HepG2 (cell line): Measurements from ENCODE around the gene RRAD. TPM values are rescaled to one million over a fixed set of nuclear protein-coding genes. Genes with fewer than 3 reads are reported as not detected.

ENCODE experiments used
- ATAC-seq: fragments of 200-7000 bp; cut with Tn5 transposase; 3 replicates; pipeline ENCODE4 v1.9.1; 2020; ENCODE audit warnings: mild to moderate bottlenecking, moderate library complexity
- BruUV-seq: library from RNA; stranded (reverse); fragments of 400-500 nt; replicated peaks from 2 replicates; lab custom pipeline; 2021; lab: Mats Ljungman, UMichigan
- CTCF ChIA-PET: fragments of 300-600 bp; formaldehyde crosslinking; extraction: SDS; loops from one replicate; lab custom pipeline; 2021; ENCODE audit warnings: low total read pairs, inconsistent platforms, low intra/inter-chr PET ratio; lab: Yijun Ruan, JAX
- POLR2A ChIA-PET: fragments of 350-600 bp; sonication (Branson Sonifier 250); formaldehyde crosslinking; loops from one replicate; lab custom pipeline; 2020; ENCODE audit warnings: antibody characterized with exemption, inconsistent platforms; lab: Yijun Ruan, JAX
- DNase-seq: peaks from one replicate; pipeline ENCODE4 v3.0.0-alpha.2; 2015; ENCODE audit warnings: low spot score
- FAIRE-seq: peaks from 3 replicates; lab custom pipeline; 2011; peaks lifted over from hg19 to GRCh38; lab: Jason Lieb, UNC
- H2AFZ ChIP-seq: one replicate; pipeline ENCODE4 v1.6.1; 2011; ENCODE audit warnings: low read length, inconsistent platforms
- H3K27ac ChIP-seq: fragments of 300-600 bp; 3 replicates; pipeline ENCODE4 v1.8.0; 2011; ENCODE audit warnings: mixed run types, mild to moderate bottlenecking, mixed read lengths, low read length, inconsistent platforms; ENCODE audit not compliant: insufficient read depth; ENCODE audit errors: extremely low read length
- H3K27me3 ChIP-seq, 2 experiments: fragments of 200-600 bp in 1 of 2; 2 replicates in 1 of 2; 3 replicates in 1 of 2; pipeline versions ENCODE4 v1.6.0 to v1.8.0; 2011; ENCODE audit warnings: low read length in 2 of 2, mild to moderate bottlenecking in 2 of 2, moderate library complexity in 2 of 2, inconsistent platforms in 1 of 2; ENCODE audit not compliant: insufficient read depth in 2 of 2, control insufficient read depth in 1 of 2
- H3K36me3 ChIP-seq, 2 experiments: fragments of 200-600 bp in 1 of 2; replicated peaks in 1 of 2; 2 replicates in 1 of 2; 3 replicates in 1 of 2; pipeline versions ENCODE4 v1.5.1 to v1.8.0; 2011; ENCODE audit warnings: low read length in 2 of 2, inconsistent platforms in 1 of 2; ENCODE audit not compliant: insufficient read depth in 2 of 2, control insufficient read depth in 1 of 2
- H3K4me1 ChIP-seq: 2 replicates; pipeline ENCODE4 v1.5.1; 2012; ENCODE audit warnings: low read length, inconsistent platforms; ENCODE audit not compliant: insufficient read depth
- H3K4me2 ChIP-seq: 2 replicates; pipeline ENCODE4 v1.6.0; 2011; ENCODE audit warnings: low read depth, low read length, inconsistent platforms
- H3K4me3 ChIP-seq, 3 experiments: fragments of 200-600 bp in 1 of 3; sonication (generic), shearing (Covaris generic) in 1 of 3; replicated peaks in 1 of 3; 2 replicates each; pipeline ENCODE4 v1.5.1; 2011 to 2016; ENCODE audit warnings: low read length in 3 of 3, inconsistent platforms in 2 of 3, low read depth in 2 of 3, mild to moderate bottlenecking in 2 of 3, control low read depth in 1 of 3, mixed read lengths in 1 of 3; ENCODE audit not compliant: insufficient read depth in 1 of 3
- H3K79me2 ChIP-seq: one replicate; pipeline ENCODE4 v1.6.1; 2011; ENCODE audit warnings: low read length, inconsistent platforms; ENCODE audit not compliant: insufficient read depth
- H3K9ac ChIP-seq: 2 replicates; pipeline ENCODE4 v1.6.0; 2011; ENCODE audit warnings: mild to moderate bottlenecking, low read depth, low read length, inconsistent platforms; ENCODE audit not compliant: insufficient read depth
- H3K9me3 ChIP-seq: 2 replicates; pipeline ENCODE4 v1.5.1; 2012; ENCODE audit warnings: mild to moderate bottlenecking, low read length
- H4K20me1 ChIP-seq: 2 replicates; pipeline ENCODE4 v1.6.0; 2011; ENCODE audit warnings: inconsistent platforms, mild to moderate bottlenecking, low read length, moderate library complexity; ENCODE audit not compliant: insufficient read depth
- BCLAF1 ChIP-seq: fragments of 450-650 bp; IDR thresholded peaks from 2 replicates; pipeline ENCODE4 v1.6.1; 2017; ENCODE audit warnings: mild to moderate bottlenecking
- FOSL2 ChIP-seq: sonication (generic); formaldehyde crosslinking; IDR thresholded peaks from 2 replicates; pipeline ENCODE4 v1.4.0; 2020; ENCODE audit warnings: missing genetic modification reagents
- HDAC1 ChIP-seq: sonication (generic); formaldehyde crosslinking; IDR thresholded peaks from 2 replicates; pipeline ENCODE4 v1.5.1; 2020; ENCODE audit warnings: mild to moderate bottlenecking, missing genetic modification reagents
- HNF4G ChIP-seq, 2 experiments: sonication (generic) in 1 of 2; formaldehyde crosslinking in 1 of 2; IDR thresholded peaks; 2 replicates each; pipeline versions ENCODE4 v1.4.0 to v1.6.1; 2011 to 2020; ENCODE audit warnings: borderline replicate concordance in 2 of 2, low read depth in 2 of 2, mild to moderate bottlenecking in 2 of 2, low read length in 1 of 2, missing genetic modification reagents in 1 of 2, moderate library complexity in 1 of 2
- HOXD1 ChIP-seq: sonication (generic); formaldehyde crosslinking; IDR thresholded peaks from 2 replicates; pipeline ENCODE4 v1.5.0; 2020; ENCODE audit warnings: missing genetic modification reagents
- MBD4 ChIP-seq: IDR thresholded peaks from 2 replicates; pipeline ENCODE4 v1.6.1; 2012; ENCODE audit warnings: low read length, inconsistent platforms, borderline replicate concordance
- NFRKB ChIP-seq: fragments of 450-650 bp; IDR thresholded peaks from 2 replicates; pipeline ENCODE4 v1.6.1; 2017
- SAFB2 ChIP-seq: sonication (generic); formaldehyde crosslinking; IDR thresholded peaks from 2 replicates; pipeline ENCODE4 v1.5.1; 2020; ENCODE audit warnings: missing genetic modification reagents, low read depth, mild to moderate bottlenecking, borderline replicate concordance
- SKIL ChIP-seq: sonication (generic); formaldehyde crosslinking; IDR thresholded peaks from 2 replicates; pipeline ENCODE4 v1.8.0; 2022; ENCODE audit warnings: missing genetic modification reagents, mild to moderate bottlenecking, moderate library complexity, borderline replicate concordance
- SP5 ChIP-seq: IDR thresholded peaks from 2 replicates; pipeline ENCODE4 v1.6.1; 2016; ENCODE audit warnings: low read depth, borderline replicate concordance
- SPEN ChIP-seq: sonication (generic); formaldehyde crosslinking; IDR thresholded peaks from 2 replicates; pipeline ENCODE4 v1.5.1; 2020; ENCODE audit warnings: low read depth, mild to moderate bottlenecking, missing genetic modification reagents
- ZNF260 ChIP-seq: sonication (generic); formaldehyde crosslinking; IDR thresholded peaks from 2 replicates; pipeline ENCODE4 v1.4.0; 2020; ENCODE audit warnings: missing genetic modification reagents, low read depth, mild to moderate bottlenecking, borderline replicate concordance
- ZNF431 ChIP-seq: sonication (generic); formaldehyde crosslinking; IDR thresholded peaks from 2 replicates; pipeline ENCODE4 v1.9.0; 2022; ENCODE audit warnings: missing genetic modification reagents, low read depth, mild to moderate bottlenecking, borderline replicate concordance
- ZNF550 ChIP-seq: sonication (generic); formaldehyde crosslinking; IDR thresholded peaks from 2 replicates; pipeline ENCODE4 v1.4.0; 2020; ENCODE audit warnings: mild to moderate bottlenecking, missing genetic modification reagents, borderline replicate concordance
- WGBS: methylation state at CpG from one replicate; pipeline ENCODE4 v1.1.6; 2017; ENCODE audit warnings: low lambda C conversion rate; 5-methylcytosine and 5-hydroxymethylcytosine counted together
- in situ Hi-C: cut with HindIII; loops from 2 replicates; pipeline ENCODE4 v1.10.0; 2017; ENCODE audit warnings: low pct_unique_long_range_greater_than_20kb; ENCODE audit not compliant: extremely low pct_ligation_motif_present
- intact Hi-C: fragments of 100-400 bp; cut with micrococcal nuclease; formaldehyde crosslinking; loops from one replicate; pipeline ENCODE4 v1.10.0; 2022; ENCODE audit not compliant: unreplicated experiment
- polyA plus RNA-seq, 8 experiments: library from polyadenylated mRNA; depleted of rRNA in 3 of 8; stranded (reverse) in 7 of 8; unstranded in 1 of 8; fragments of >200 nt; fragmentation: Illumina TruSeq in 4 of 8; extraction: Trizol in 4 of 8; gene quantifications; 2 replicates each; pipeline versions ENCODE4 v1.2.1 to v1.2.3, GENCODE V29; 2011 to 2016; ENCODE audit warnings: low read depth in 4 of 8, missing spikeins in 1 of 8, mixed read lengths in 1 of 8; ENCODE audit not compliant: insufficient read depth in 1 of 8
- total RNA-seq, 5 experiments: library from RNA; depleted of rRNA; stranded (reverse); fragments of >200 nt; fragmentation: Illumina TruSeq; extraction: Trizol; gene quantifications; 2 replicates each; pipeline ENCODE4 v1.2.3, GENCODE V29; 2016; ENCODE audit warnings: low read depth in 1 of 5
- TF ChIP-seq, protein P1 (sequence below): sonication (generic); formaldehyde crosslinking; IDR thresholded peaks from 2 replicates; pipeline ENCODE4 v1.4.0; 2020; ENCODE audit warnings: missing genetic modification reagents

Gene RRAD
- total and polyA plus RNA-seq, 2 of the 13 experiments (the other 11 are each of a cell fraction or from before 2014, with no cell fraction given) = 0.80 to 1.1 TPM

- H4K20me1 ChIP-seq = no peaks in the 10 kb centered on the region
- H3K9ac ChIP-seq = no peak overlapping the region; the same call in 1 of the 2 replicates
- H3K36me3 ChIP-seq = no peaks in the 10 kb centered on the region
- H3K4me3 ChIP-seq = peak overlapping the region; percentile 40 to 73 (median 56); a peak in 4 of 6 replicates
- POLR2A ChIA-PET = no interaction called here
- DNase-seq = no peak
- no peaks in the 10 kb centered on the region for H3K9me3 ChIP-seq
- H3K27me3 ChIP-seq = peaks cover 5 to 22% of the 10 kb centered on the region in 2 experiments; a peak in 4 of 5 replicates
- WGBS = 61% methylated on average over 22 of the region's 72 CpGs
- ATAC-seq = peak; percentile 79
- no peak for FAIRE-seq
- CTCF ChIA-PET = interaction anchor here (2.6 kb wide), 1 partner anchor 29 kb away, joined by 37 read pairs; no protein-coding TSS in a partner anchor
- no peak overlapping the region for H2AFZ ChIP-seq
- H3K4me1 ChIP-seq = peaks cover 44% of the 10 kb centered on the region
- intact Hi-C loops (loop anchor here (1.0 kb wide), 1 partner anchor 29 kb away; no protein-coding TSS in a partner anchor), in situ Hi-C loops (no loop called here)
- no peaks in the 10 kb centered on the region for H3K79me2 ChIP-seq
- H3K4me2 ChIP-seq = peak overlapping the region; percentile 77
- BruUV-seq = no TSS peak
- H3K27ac ChIP-seq = no peak overlapping the region
- TF ChIP-seq ZNF260 (CRISPR knock-in tag) (no peak), HDAC1 (CRISPR knock-in tag) (peak; percentile 16; the same call in 1 of the 2 replicates), FOSL2 (CRISPR knock-in tag) (0 out of 2 replicates have a peak, but pooled peaks have one; percentile 7), MBD4 (no peak), HNF4G (IDR thresholded peaks at IDR 0.05; ENCODE audit: borderline replicate concordance, low read depth, low read length) (no peak), HNF4G (CRISPR knock-in tag; IDR thresholded peaks at IDR 0.05; ENCODE audit: borderline replicate concordance, low read depth) (0 out of 2 replicates have a peak, but pooled peaks have one; percentile 27), NFRKB (no peak), HOXD1 (CRISPR knock-in tag) (peak; percentile 74; the same call in 1 of the 2 replicates), SP5 (CRISPR knock-in tag) (0 out of 2 replicates have a peak, but pooled peaks have one; percentile 31), ZNF431 (CRISPR knock-in tag) (0 out of 2 replicates have a peak, but pooled peaks have one; percentile 31), SPEN (CRISPR knock-in tag) (no peak; the same call in 1 of the 2 replicates), SKIL (CRISPR knock-in tag) (no peak), BCLAF1 (no peak), SAFB2 (CRISPR knock-in tag) (no peak), ZNF550 (CRISPR knock-in tag) (no peak)
- TF ChIP-seq, protein P1, sequence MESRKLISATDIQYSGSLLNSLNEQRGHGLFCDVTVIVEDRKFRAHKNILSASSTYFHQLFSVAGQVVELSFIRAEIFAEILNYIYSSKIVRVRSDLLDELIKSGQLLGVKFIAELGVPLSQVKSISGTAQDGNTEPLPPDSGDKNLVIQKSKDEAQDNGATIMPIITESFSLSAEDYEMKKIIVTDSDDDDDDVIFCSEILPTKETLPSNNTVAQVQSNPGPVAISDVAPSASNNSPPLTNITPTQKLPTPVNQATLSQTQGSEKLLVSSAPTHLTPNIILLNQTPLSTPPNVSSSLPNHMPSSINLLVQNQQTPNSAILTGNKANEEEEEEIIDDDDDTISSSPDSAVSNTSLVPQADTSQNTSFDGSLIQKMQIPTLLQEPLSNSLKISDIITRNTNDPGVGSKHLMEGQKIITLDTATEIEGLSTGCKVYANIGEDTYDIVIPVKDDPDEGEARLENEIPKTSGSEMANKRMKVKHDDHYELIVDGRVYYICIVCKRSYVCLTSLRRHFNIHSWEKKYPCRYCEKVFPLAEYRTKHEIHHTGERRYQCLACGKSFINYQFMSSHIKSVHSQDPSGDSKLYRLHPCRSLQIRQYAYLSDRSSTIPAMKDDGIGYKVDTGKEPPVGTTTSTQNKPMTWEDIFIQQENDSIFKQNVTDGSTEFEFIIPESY (CRISPR knock-in tag) = peak; percentile 39
Observed at GRCh38 chr16:66924527-66925321, 611 bp downstream of the RRAD start.
